GM12801 (cell line): ENCODE results near the gene TCIRG1.

ENCODE experiments used
- TF ChIP-seq, protein P1 (sequence below): IDR thresholded peaks from one replicate; pipeline ENCODE4 v1.5.1; 2011; ENCODE audit warnings: control low read depth; ENCODE audit not compliant: insufficient read length; ENCODE audit errors: extremely low read depth

TCIRG1 gene

DNA sequence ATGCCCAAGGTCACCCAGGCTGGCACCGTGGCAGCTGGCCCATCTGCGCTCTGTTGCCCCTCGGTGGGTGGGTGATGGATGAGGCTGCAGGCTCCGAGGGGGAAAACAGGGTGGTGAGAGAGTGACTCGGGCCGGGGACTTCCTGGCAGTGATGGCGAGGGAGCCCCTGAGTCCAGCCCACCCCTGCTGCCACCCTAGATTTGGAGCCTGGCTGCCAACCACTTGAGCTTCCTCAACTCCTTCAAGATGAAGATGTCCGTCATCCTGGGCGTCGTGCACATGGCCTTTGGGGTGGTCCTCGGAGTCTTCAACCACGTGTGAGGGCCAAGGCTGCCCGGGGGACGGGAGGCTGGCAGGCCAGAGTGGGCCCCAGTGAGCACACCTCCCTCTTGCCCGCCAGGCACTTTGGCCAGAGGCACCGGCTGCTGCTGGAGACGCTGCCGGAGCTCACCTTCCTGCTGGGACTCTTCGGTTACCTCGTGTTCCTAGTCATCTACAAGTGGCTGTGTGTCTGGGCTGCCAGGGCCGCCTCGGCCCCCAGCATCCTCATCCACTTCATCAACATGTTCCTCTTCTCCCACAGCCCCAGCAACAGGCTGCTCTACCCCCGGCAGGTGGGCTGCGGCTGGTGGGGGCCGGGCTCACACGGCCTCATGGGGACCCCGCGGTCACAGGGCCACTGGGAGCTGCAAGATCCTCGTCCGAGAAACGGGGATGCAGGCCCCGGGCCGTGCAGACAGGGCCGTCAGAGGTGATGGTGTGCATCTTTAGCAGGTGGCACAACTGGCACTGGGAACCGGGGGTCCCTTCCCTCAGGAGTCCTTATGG is 10.1 kb downstream of the TCIRG1 start:
- TF ChIP-seq, protein P1, sequence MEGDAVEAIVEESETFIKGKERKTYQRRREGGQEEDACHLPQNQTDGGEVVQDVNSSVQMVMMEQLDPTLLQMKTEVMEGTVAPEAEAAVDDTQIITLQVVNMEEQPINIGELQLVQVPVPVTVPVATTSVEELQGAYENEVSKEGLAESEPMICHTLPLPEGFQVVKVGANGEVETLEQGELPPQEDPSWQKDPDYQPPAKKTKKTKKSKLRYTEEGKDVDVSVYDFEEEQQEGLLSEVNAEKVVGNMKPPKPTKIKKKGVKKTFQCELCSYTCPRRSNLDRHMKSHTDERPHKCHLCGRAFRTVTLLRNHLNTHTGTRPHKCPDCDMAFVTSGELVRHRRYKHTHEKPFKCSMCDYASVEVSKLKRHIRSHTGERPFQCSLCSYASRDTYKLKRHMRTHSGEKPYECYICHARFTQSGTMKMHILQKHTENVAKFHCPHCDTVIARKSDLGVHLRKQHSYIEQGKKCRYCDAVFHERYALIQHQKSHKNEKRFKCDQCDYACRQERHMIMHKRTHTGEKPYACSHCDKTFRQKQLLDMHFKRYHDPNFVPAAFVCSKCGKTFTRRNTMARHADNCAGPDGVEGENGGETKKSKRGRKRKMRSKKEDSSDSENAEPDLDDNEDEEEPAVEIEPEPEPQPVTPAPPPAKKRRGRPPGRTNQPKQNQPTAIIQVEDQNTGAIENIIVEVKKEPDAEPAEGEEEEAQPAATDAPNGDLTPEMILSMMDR: no peak

DNA sequence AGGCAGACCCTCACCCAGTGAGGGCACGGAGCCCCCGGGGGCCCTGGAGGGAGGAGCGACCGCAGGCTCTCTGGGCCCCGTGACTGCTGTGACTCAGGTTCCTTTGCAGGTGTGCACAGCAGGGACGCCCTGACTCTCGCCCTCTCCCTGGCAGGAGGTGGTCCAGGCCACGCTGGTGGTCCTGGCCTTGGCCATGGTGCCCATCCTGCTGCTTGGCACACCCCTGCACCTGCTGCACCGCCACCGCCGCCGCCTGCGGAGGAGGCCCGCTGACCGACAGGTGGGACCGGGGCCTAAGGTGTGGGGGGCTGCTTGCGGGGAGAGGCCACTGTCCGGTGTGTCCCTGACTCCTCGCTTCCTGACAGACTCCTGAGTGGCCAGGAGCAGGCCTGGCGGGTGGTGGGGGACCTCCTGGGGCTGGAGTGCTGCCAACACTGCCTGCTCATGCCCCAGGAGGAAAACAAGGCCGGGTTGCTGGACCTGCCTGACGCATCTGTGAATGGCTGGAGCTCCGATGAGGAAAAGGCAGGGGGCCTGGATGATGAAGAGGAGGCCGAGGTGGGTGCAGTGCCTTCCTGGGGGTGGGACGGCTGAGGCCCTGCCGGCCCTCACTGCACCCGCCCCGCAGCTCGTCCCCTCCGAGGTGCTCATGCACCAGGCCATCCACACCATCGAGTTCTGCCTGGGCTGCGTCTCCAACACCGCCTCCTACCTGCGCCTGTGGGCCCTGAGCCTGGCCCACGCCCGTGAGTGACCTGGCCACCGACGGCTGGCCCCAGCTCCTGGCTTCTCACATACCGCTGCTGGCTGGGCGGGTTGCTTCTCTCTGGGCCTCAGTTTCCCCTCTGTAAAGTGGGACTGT is 10.9 kb downstream of the TCIRG1 start:
- TF ChIP-seq, protein P1: no peak

DNA sequence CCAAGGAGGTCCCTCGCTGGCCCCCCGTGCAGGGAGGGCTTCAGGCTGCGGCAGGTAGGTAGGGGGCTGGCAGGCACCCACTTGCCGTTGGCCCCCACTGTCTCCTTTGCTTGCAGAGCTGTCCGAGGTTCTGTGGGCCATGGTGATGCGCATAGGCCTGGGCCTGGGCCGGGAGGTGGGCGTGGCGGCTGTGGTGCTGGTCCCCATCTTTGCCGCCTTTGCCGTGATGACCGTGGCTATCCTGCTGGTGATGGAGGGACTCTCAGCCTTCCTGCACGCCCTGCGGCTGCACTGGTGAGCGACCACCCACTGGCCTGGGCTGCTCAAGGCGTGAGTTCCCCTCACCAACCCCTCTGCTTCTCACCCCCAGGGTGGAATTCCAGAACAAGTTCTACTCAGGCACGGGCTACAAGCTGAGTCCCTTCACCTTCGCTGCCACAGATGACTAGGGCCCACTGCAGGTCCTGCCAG is 11.6 kb downstream of the TCIRG1 start:
- TF ChIP-seq, protein P1: no peak

DNA sequence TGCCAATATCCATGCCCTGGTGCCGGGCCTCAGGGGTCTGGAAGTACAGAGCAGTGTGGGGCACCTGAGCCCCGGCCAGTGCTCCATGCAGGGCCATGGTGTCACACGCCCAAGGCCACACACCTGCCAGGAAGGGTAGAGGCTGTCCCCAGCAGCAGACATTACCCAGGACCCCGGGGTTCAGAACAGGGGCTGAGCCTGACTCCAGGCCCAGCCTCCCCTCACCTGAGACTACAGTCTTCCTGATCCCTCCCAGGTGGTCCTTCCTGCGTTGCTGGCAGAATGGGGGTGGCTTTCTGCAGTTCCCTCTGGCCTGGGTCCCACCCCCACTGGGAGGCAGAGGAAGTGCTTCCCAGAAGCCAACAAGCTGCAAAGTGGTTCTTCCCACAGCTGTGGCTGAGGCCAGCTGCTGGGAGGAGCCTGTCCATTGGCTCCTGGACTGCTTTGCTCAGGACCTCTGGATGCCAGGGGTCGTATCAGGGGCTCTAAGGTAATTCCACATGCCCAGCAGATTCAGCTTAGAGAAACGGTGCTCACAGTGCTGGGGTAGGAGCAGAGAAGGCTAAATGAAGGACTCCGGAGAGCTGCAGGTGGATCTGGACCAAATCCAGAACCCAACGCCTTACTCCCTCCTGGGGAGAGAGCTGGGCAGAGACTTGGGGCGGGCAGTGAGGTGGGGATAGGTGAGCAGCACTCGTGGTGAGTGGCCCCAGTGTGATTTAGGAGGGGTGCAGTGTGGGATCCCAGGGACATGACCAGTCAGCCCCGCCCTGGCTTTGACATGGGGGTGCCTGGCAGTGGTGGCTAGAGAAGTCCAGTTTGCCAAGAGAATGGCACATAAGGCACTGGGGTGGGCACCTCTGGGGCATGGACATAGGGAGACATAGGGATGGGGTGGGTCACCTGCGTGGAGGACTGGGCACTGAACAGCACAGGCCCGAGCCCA is 12.6 kb downstream of the TCIRG1 start:
- TF ChIP-seq, protein P1: no peak

DNA sequence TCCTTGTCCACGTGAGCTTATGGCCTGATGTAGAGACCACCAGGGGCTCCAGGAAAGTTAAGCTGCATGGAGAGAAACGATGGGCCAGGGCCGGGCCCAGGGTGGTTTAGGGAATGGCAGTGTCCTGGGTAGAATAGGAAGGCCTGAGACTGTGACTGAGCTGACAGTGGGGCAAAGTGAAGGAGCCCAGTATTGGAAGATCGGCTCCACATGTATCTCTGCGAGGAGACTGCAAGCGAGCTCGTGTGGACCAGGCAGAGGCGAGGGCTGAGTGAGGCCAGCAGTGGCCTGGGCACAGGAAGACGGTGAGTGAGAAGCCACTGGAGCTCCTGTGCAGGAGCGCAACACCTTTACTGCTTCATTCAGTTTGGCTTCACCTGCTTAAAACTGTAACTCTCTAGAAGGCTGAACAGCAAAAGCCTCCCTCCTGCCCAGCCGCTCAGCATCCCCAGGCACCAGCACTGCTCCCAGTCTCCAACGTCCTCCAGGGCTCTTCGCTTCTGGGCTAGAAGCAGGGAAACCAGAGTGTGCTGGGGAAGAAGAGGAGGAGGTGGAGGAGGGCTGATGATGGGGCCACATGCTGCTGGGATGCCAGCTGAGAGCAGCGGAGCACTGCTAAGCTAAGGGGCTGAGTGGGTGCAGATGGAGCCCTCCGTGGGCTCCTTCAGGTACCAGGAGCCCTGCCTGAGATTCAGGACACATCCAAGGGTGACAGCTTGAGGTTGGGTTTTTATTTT is 13.5 kb downstream of the TCIRG1 start:
- TF ChIP-seq, protein P1: no peak

DNA sequence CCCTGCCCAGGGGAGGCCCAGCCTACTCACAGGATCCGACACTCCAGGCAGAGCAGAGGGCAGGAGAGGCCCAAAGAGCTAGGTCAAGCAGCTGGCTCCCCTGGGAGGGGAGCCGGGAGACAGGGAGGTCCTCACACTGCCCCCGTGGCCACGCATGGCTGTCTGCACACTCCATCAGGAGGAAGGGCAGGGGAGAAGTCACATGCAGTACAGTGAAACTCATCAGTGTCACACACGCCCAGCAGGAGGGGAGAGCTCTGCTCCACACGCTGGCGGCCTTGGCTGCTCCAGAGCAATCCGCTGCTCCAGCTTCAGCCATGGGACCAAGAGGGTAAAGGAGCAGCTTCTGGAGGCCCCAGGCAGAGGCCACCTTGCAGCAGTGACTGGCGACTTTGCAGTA is 14.3 kb downstream of the TCIRG1 start:
- TF ChIP-seq, protein P1: no peak
